ENCODE measurements around the gene PITPNC1.

DNA sequence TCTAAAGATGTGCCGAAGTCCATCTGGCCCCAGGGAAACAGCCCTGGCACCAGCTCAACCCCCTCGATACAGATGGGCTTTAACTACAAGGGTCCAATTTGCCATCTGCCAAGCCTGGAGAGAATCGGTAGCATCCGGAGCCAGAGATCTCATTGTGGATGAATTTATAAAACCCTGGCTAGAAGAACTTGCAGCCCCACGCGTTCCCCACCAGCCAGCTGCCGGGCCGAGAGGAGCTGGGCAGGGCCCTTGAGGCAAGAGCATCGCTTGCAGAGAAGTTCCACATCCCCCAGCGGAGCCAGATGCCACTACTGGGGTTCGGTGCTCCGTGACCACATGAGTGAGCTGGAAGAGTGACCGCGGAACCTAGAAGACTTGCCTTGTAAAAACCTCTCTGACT, 275.4 kb downstream of the PITPNC1 start:
- TF ChIP-seq, protein P1, sequence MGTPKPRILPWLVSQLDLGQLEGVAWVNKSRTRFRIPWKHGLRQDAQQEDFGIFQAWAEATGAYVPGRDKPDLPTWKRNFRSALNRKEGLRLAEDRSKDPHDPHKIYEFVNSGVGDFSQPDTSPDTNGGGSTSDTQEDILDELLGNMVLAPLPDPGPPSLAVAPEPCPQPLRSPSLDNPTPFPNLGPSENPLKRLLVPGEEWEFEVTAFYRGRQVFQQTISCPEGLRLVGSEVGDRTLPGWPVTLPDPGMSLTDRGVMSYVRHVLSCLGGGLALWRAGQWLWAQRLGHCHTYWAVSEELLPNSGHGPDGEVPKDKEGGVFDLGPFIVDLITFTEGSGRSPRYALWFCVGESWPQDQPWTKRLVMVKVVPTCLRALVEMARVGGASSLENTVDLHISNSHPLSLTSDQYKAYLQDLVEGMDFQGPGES (IDR thresholded peaks at IDR 0.05; ENCODE audit: low read depth, low read length) = no peak
- TF ChIP-seq FOXM1 (IDR thresholded peaks at IDR 0.05; ENCODE audit: low read depth) = no peak
- TF ChIP-seq, protein P2, sequence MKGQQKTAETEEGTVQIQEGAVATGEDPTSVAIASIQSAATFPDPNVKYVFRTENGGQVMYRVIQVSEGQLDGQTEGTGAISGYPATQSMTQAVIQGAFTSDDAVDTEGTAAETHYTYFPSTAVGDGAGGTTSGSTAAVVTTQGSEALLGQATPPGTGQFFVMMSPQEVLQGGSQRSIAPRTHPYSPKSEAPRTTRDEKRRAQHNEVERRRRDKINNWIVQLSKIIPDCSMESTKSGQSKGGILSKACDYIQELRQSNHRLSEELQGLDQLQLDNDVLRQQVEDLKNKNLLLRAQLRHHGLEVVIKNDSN (IDR thresholded peaks at IDR 0.05; ENCODE audit: borderline replicate concordance, low read depth) = no peak
- no peak for TF ChIP-seq GABPA (IDR thresholded peaks at IDR 0.05; ENCODE audit: low read depth)
- TF ChIP-seq, protein P3, sequence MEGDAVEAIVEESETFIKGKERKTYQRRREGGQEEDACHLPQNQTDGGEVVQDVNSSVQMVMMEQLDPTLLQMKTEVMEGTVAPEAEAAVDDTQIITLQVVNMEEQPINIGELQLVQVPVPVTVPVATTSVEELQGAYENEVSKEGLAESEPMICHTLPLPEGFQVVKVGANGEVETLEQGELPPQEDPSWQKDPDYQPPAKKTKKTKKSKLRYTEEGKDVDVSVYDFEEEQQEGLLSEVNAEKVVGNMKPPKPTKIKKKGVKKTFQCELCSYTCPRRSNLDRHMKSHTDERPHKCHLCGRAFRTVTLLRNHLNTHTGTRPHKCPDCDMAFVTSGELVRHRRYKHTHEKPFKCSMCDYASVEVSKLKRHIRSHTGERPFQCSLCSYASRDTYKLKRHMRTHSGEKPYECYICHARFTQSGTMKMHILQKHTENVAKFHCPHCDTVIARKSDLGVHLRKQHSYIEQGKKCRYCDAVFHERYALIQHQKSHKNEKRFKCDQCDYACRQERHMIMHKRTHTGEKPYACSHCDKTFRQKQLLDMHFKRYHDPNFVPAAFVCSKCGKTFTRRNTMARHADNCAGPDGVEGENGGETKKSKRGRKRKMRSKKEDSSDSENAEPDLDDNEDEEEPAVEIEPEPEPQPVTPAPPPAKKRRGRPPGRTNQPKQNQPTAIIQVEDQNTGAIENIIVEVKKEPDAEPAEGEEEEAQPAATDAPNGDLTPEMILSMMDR (IDR thresholded peaks at IDR 0.05) = no peak
- no peak for TF ChIP-seq POLR2AphosphoS5 (IDR thresholded peaks at IDR 0.05; ENCODE audit: low read depth, low read length)
